Activated T-helper 17 cell treated with anti-CD3 and anti-CD28 coated beads, Interleukin-2, amount 50 U/mL, for 72 hours (primary cell): ENCODE measurements around the gene ENPP4. TPM values are rescaled to one million over a fixed set of nuclear protein-coding genes. Genes with fewer than 3 reads are reported as not detected.
"Not testable (repeated sequence)": the region's sequence is repeated elsewhere in the genome, so short reads cannot be mapped to it uniquely, and the experiment has no call there.

Source experiments
- ATAC-seq: fragments of 150-1000 bp; cut with Tn5 transposase; replicated peaks from 2 replicates; pipeline ENCODE4 v1.10.0; 2021; ENCODE audit warnings: mild to moderate bottlenecking, moderate library complexity
- H3K27ac Mint-ChIP-seq: one replicate; pipeline ENCODE4 v1.8.0; 2022; ENCODE audit warnings: mixed read lengths
- H3K27me3 Mint-ChIP-seq: one replicate; pipeline ENCODE4 v1.8.0; 2022; ENCODE audit warnings: mixed read lengths
- H3K36me3 Mint-ChIP-seq: one replicate; pipeline ENCODE4 v1.8.0; 2022; ENCODE audit warnings: low read depth, mild to moderate bottlenecking, mixed read lengths
- H3K4me1 Mint-ChIP-seq: one replicate; pipeline ENCODE4 v1.8.0; 2022; ENCODE audit warnings: mixed read lengths
- H3K4me3 Mint-ChIP-seq: one replicate; pipeline ENCODE4 v1.8.0; 2022; ENCODE audit warnings: mild to moderate bottlenecking, mixed read lengths
- H3K9me3 Mint-ChIP-seq: one replicate; pipeline ENCODE4 v1.8.0; 2022; ENCODE audit warnings: mixed read lengths
- total RNA-seq, 2 donors: library from RNA; stranded (reverse); gene quantifications; one replicate each; pipeline ENCODE4 v1.2.3, GENCODE V29; 2022

The ENPP4 gene
- total RNA-seq, 2 donors from 2014 or later = 7.4 to 9.1 TPM

GRCh38 chr6:46149066-46149465 is 19.3 kb downstream of the ENPP4 start:
- not testable (repeated sequence) for H3K9me3 Mint-ChIP-seq, ATAC-seq, H3K36me3 Mint-ChIP-seq, H3K27ac Mint-ChIP-seq, H3K4me1 Mint-ChIP-seq, H3K4me3 Mint-ChIP-seq, H3K27me3 Mint-ChIP-seq

DNA sequence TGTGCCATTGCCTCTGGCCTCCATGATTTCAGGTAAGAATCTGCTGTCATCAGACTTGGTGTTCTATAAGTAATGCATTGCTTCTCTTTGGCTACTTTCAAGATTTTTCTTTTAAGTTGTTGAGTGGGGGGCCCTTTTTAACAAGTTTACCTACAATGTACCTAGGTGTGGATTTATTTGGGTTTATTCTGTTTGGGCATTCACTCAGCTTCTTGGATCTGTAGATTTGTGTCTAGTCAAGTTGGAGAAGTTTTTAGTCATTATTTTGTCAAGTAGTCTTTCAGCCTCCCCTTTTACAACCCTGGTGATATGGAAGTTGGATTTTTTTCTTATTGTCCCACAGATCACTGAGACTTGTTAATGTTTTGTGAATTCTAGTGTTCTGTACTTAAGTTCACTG is 26.9 kb downstream of the ENPP4 start:
- no peaks in the 10 kb centered on the region for H3K36me3 Mint-ChIP-seq
- no peaks in the 10 kb centered on the region for H3K9me3 Mint-ChIP-seq
- H3K27me3 Mint-ChIP-seq = peaks cover 17% of the 10 kb centered on the region
- no peaks in the 10 kb centered on the region for H3K4me1 Mint-ChIP-seq
- no peak overlapping the region for H3K4me3 Mint-ChIP-seq
- no peak for ATAC-seq
- no peak overlapping the region for H3K27ac Mint-ChIP-seq

GRCh38 chr6:46159229-46159628 is 29.4 kb downstream of the ENPP4 start:
- Mint-ChIP-seq H3K4me1 (no peaks in the 10 kb centered on the region), H3K4me3 (no peak overlapping the region), H3K27ac (no peak overlapping the region), H3K36me3 (no peaks in the 10 kb centered on the region), H3K27me3 (peaks cover 17% of the 10 kb centered on the region), H3K9me3 (no peaks in the 10 kb centered on the region)
- ATAC-seq = no peak

DNA sequence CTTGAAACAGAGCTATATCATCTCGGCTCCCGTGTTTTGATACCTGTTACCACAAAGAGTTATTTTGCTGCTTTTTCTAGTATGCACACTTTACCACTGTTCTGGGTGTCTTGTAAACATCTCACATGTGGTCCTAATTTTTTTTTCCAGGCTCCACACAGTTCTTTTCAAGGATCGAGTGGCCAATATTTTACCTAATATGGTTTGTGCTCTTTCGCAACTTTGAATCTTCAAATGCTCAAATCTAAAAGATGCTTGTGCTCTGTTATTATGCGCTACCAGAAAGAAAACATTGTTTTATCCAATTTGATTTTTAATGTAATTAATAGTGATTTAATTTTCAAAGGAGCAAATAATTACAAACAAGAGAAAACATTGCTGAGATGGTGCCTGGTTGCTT is 30.3 kb downstream of the ENPP4 start:
- Mint-ChIP-seq H3K27ac (no peak overlapping the region), H3K36me3 (no peaks in the 10 kb centered on the region), H3K4me1 (no peaks in the 10 kb centered on the region), H3K27me3 (peaks cover 17% of the 10 kb centered on the region), H3K9me3 (no peaks in the 10 kb centered on the region), H3K4me3 (no peak overlapping the region)
- ATAC-seq = no peak

GRCh38 chr6:46170357-46171289 is 40.8 kb downstream of the ENPP4 start, which contains the start of gene ENPP5:
Gene ENPP5, minus strand, starts transcription at chr6:46170980. Its CDS starts 2,718 bp downstream, at chr6:46168262.
- peak; percentile 90 for ATAC-seq
- peak within 1 kb of the TSS; percentile 74 for H3K4me3 Mint-ChIP-seq
- peaks cover 24% of the 10 kb centered on the region for H3K27me3 Mint-ChIP-seq
- H3K9me3 Mint-ChIP-seq = no peaks in the 10 kb centered on the region
- H3K27ac Mint-ChIP-seq = no peak within 1 kb of the TSS
- no peaks in the 10 kb centered on the region for H3K36me3 Mint-ChIP-seq
- H3K4me1 Mint-ChIP-seq = no peaks in the 10 kb centered on the region

DNA sequence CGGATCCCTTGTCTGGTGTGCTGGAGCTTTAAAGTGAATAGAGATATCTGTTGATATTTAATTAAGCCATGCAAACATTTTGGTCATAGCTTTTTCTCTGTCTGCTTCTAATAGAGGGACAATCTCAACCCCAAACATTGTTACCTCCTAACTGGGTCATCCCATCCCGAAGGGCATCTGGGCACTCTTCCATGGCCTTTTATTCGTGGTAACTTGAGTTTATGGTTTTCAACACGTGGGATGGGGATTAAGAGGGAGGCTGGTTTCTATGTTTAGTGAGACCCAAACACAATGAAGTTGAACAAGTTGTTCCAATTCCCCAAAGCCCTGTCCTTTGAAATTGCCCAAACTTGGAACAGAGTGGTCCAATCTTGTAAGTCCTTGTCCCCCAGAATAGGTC is 42.4 kb downstream of the ENPP4 start:
- Mint-ChIP-seq H3K27me3 (peaks cover 22% of the 10 kb centered on the region), H3K4me3 (peak overlapping the region; percentile 74)
- no peak for ATAC-seq

GRCh38 chr6:46174904-46175303 is 45.1 kb downstream of the ENPP4 start:
- no peaks in the 10 kb centered on the region for H3K36me3 Mint-ChIP-seq
- no peak for ATAC-seq
- H3K9me3 Mint-ChIP-seq = no peaks in the 10 kb centered on the region
- H3K27me3 Mint-ChIP-seq = peaks cover 20% of the 10 kb centered on the region
- H3K4me1 Mint-ChIP-seq = no peaks in the 10 kb centered on the region
- no peak overlapping the region for H3K27ac Mint-ChIP-seq
- H3K4me3 Mint-ChIP-seq = no peak overlapping the region

More for the DNA sequence above, 42.4 kb downstream of the ENPP4 start:
- Mint-ChIP-seq H3K36me3 (no peaks in the 10 kb centered on the region), H3K9me3 (no peaks in the 10 kb centered on the region), H3K4me1 (no peaks in the 10 kb centered on the region), H3K27ac (no peak overlapping the region)

- peak; percentile 76 for ATAC-seq
- no peak overlapping the region for H3K4me3 Mint-ChIP-seq
- no peaks in the 10 kb centered on the region for H3K36me3 Mint-ChIP-seq
- no peak overlapping the region for H3K27ac Mint-ChIP-seq
- H3K4me1 Mint-ChIP-seq = no peaks in the 10 kb centered on the region
- H3K27me3 Mint-ChIP-seq = peaks cover 15% of the 10 kb centered on the region
- no peaks in the 10 kb centered on the region for H3K9me3 Mint-ChIP-seq
Measured at GRCh38 chr6:46175446-46175845, 45.7 kb downstream of the ENPP4 start.

DNA sequence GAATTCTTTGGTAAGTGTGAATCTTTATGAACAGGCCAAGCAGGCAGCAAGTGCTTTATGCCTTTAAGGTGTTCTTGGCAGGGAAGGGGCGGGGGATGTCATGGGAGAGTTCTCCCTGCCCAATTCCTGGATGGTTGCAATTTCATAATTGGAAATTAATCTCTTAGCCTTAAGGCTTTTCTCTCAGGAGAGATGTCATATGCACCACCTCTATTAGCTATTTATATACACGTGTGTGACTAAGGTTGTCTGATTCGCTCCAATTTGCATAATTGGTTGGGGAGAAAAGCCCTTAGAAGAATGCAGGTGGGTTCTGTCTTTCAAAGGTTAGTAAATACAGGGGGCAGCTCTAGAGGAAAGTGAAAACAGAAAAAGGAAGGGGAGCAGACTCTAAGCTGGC is 46.2 kb downstream of the ENPP4 start:
- H3K4me3 Mint-ChIP-seq = no peak overlapping the region
- peaks cover 15% of the 10 kb centered on the region for H3K27me3 Mint-ChIP-seq
- H3K4me1 Mint-ChIP-seq = no peaks in the 10 kb centered on the region
- ATAC-seq = no peak
- H3K36me3 Mint-ChIP-seq = no peaks in the 10 kb centered on the region
- no peaks in the 10 kb centered on the region for H3K9me3 Mint-ChIP-seq
- H3K27ac Mint-ChIP-seq = no peak overlapping the region

DNA sequence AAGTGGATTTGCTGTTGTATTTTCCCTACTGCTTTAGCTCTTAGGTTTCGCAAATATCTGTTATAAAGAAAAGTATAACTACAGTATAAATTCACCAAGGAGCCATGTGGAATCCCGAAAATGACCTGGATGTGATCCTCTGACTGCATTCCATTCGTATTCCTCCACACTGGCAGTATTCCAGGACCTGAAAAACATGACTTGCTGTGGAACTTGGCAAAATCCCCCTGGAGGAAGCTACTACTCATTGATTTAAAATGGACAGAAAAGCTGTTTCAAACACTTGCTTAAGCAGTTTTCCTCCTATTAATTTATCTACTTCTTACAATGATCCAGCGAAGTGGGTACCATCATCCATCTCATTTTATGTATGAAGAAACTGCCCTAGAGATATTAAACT is 54.3 kb downstream of the ENPP4 start:
- Mint-ChIP-seq H3K4me1 (no peaks in the 10 kb centered on the region), H3K27ac (no peak overlapping the region), H3K4me3 (no peak overlapping the region), H3K9me3 (no peaks in the 10 kb centered on the region), H3K27me3 (peaks cover 24% of the 10 kb centered on the region), H3K36me3 (no peaks in the 10 kb centered on the region)
- no peak for ATAC-seq

GRCh38 chr6:46186583-46186982 is 56.8 kb downstream of the ENPP4 start:
- peaks cover 24% of the 10 kb centered on the region for H3K27me3 Mint-ChIP-seq

DNA sequence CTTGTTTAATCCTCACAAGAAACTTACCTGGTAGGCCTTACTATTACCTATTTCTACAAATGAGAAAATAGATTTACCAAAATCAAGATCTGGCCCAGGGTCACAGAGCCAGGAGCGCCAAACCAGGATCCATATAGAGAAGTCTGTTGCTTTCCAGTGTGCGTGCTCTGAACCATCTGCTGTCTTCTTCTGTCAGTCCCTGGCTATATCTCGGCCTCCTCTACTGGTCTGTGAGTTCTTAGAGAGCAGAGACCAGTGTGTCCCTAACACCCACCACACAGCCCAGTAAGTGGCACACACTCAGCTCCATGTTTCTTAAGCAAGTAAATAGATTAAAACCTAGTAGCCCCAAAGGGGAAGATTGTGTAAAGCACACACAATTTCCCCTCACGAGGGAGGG is 59.9 kb downstream of the ENPP4 start:
- no peak for ATAC-seq
- H3K4me1 Mint-ChIP-seq = no peaks in the 10 kb centered on the region
- no peak overlapping the region for H3K27ac Mint-ChIP-seq
- H3K4me3 Mint-ChIP-seq = no peak overlapping the region
- no peaks in the 10 kb centered on the region for H3K9me3 Mint-ChIP-seq
- peaks cover 21% of the 10 kb centered on the region for H3K27me3 Mint-ChIP-seq
- no peaks in the 10 kb centered on the region for H3K36me3 Mint-ChIP-seq

More at GRCh38 chr6:46186583-46186982, 56.8 kb downstream of the ENPP4 start:
- Mint-ChIP-seq H3K27ac (no peak overlapping the region), H3K36me3 (no peaks in the 10 kb centered on the region), H3K4me3 (no peak overlapping the region), H3K4me1 (no peaks in the 10 kb centered on the region), H3K9me3 (no peaks in the 10 kb centered on the region)
- no peak for ATAC-seq

- H3K36me3 Mint-ChIP-seq = no peaks in the 10 kb centered on the region
- H3K27ac Mint-ChIP-seq = no peak overlapping the region
- no peak overlapping the region for H3K4me3 Mint-ChIP-seq
- H3K27me3 Mint-ChIP-seq = peaks cover 18% of the 10 kb centered on the region
- H3K9me3 Mint-ChIP-seq = no peaks in the 10 kb centered on the region
- H3K4me1 Mint-ChIP-seq = no peaks in the 10 kb centered on the region
- ATAC-seq = no peak
Measured at GRCh38 chr6:46190889-46191288, 61.1 kb downstream of the ENPP4 start.

- H3K4me3 Mint-ChIP-seq = no peak overlapping the region
- no peaks in the 10 kb centered on the region for H3K4me1 Mint-ChIP-seq
- H3K9me3 Mint-ChIP-seq = no peaks in the 10 kb centered on the region
- H3K27ac Mint-ChIP-seq = no peak overlapping the region
- no peak for ATAC-seq
- peaks cover 15% of the 10 kb centered on the region for H3K27me3 Mint-ChIP-seq
- no peaks in the 10 kb centered on the region for H3K36me3 Mint-ChIP-seq
Measured at GRCh38 chr6:46191961-46192360, 62.2 kb downstream of the ENPP4 start.
